Measurements from ENCODE around the gene GPC5.

Gene GPC5

DNA sequence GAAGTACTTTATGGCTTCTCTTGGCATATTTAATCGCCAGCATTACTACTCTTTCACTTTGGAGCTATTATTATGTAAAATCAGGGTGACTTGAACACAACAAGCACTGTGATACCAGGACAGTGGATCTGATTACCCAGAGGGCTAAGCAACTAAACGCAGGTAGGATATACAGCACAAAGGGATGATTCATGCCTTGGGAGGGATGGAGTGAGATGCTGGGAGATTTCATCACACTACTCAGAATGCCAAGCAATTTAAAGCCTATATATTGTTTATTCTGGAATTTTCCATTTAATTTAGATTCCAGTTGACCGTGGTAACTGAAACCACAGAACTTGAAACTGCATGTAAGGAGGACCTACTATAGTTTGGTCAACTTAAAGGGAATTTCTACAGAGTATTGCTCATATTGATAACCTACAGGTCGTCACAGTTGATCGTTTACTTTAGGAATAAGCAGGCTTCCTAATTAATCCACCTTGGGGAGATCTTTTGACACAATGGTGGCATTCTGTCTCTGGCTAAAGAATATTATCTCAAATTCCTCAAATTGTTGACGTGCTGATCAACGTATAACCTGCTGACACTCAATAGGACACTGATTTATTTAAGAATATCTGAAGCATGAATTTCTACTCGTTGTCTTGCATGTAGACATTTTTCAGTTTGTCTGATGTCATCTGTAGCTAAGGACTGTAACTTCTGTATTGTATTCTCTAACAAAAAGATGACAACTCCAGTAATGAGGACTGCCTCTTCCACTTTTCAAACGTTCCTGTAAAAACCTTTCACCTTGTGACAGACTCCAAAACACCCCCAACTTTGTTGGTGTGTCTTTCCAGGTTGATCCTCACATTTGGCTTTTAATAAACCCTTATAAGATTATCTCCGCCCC, 254.2 kb downstream of the GPC5 start:
- H3K4me3 ChIP-seq (ENCODE audit: low read depth, low read length), result no peak overlapping the region
- TF ChIP-seq, protein P1, sequence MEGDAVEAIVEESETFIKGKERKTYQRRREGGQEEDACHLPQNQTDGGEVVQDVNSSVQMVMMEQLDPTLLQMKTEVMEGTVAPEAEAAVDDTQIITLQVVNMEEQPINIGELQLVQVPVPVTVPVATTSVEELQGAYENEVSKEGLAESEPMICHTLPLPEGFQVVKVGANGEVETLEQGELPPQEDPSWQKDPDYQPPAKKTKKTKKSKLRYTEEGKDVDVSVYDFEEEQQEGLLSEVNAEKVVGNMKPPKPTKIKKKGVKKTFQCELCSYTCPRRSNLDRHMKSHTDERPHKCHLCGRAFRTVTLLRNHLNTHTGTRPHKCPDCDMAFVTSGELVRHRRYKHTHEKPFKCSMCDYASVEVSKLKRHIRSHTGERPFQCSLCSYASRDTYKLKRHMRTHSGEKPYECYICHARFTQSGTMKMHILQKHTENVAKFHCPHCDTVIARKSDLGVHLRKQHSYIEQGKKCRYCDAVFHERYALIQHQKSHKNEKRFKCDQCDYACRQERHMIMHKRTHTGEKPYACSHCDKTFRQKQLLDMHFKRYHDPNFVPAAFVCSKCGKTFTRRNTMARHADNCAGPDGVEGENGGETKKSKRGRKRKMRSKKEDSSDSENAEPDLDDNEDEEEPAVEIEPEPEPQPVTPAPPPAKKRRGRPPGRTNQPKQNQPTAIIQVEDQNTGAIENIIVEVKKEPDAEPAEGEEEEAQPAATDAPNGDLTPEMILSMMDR (conservative IDR thresholded peaks at IDR 0.05; ENCODE audit: low read depth, low read length), result no peak
- DNase-seq (ENCODE audit: low read depth), result no peak

DNA sequence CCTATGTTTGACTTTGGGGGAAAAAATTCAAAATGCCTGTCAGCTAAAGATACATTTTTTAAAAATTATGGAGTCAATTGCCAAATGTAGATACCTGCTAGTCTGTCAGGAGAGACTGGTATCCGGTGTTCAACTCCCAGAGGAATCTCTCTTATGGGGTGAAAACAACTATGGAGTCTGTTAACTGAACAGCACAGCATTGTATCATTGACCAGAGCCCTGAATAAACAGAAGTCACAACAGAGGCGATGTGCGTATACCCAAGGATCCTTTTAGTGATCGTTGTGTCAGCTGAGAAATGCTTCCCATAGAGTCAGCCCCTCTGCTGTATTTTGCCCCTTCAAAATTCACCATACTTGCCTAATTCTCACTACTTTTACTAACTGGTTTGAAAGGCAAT, 257.3 kb downstream of the GPC5 start:
- H3K4me3 ChIP-seq (ENCODE audit: low read depth, low read length), result no peak overlapping the region
- TF ChIP-seq, protein P1 (conservative IDR thresholded peaks at IDR 0.05; ENCODE audit: low read depth, low read length), result no peak
- DNase-seq (ENCODE audit: low read depth), result no peak

DNA sequence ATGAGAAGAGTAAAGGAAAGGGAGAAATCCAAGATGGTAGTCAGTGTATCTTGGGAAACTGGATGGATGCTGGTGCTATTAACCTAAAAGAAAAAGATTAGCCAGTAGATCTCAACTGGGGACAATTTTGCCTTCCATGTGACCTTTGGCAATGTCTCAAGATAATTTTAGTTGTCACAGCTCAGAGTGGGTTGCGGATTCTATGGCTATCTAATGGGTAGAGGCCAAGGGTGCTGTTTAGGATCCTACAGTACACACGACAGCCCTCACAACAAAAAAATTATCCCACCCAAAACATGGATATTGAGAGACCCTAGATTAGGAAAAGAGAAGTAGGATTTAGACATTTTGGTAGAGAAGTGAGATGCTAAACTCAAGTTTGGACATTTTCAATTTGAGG, 258.9 kb downstream of the GPC5 start:
- no peak for DNase-seq (ENCODE audit: low read depth)
- H3K4me3 ChIP-seq (ENCODE audit: low read depth, low read length), result no peak overlapping the region
- TF ChIP-seq, protein P1 (conservative IDR thresholded peaks at IDR 0.05; ENCODE audit: low read depth, low read length), result no peak

DNA sequence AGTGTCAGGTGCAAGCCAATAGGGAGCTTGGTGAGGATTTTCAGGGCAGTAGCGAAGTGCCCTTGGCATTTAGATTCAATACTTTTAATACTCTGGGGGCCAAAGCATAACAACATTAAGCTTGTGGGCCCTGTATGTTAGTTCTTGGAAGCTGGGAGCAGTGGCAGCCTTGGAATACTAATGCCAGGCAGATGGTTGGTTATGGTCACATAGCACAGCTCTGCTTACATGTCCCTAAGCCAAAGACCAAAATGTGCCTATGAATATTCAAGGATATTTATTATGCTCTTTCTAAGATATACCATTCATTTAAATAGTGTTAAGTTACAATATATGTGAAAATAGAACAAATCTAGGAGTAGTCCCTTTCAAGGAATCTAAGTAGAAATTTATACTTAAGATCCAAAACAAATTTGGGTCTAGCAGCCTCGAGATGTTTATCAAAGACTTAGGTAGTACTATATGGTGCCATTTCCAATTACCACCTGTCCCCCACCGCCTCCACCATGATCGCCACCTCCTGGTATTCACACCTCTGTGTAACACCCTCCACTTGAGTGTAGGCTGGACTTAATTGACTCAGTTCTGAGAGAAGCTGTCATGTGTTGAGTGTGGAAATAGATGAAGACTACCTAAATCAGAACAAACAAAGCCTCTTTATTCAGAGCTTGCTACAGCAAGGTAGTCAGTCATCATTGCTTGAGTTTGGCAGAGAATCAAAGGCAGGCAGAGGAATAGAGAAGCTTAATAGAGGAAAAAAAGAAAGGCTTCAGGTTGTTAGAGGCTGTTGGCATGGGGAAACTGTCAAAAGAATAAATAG, 261.0 kb downstream of the GPC5 start:
- no peak for DNase-seq (ENCODE audit: low read depth)
- H3K4me3 ChIP-seq (ENCODE audit: low read depth, low read length), result no peak overlapping the region
- TF ChIP-seq, protein P1 (conservative IDR thresholded peaks at IDR 0.05; ENCODE audit: low read depth, low read length), result no peak

DNA sequence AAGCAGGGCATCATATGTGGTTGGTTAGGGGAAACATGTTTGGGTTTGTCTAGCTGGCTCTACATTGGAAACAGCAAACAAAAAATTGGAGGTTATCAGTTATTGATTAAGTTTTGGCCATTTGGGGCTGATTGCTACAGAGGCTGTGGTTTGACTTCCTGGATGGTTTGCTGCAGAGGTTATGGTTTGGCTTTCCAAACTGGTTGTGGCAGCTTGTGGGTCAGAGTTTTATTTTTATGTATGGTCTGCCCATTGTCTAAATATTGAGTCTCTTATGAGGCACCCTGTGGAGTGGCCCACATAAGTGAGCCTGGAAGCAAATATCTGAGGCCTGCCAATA, 261.6 kb downstream of the GPC5 start:
- DNase-seq (ENCODE audit: low read depth), result no peak
- TF ChIP-seq, protein P1 (conservative IDR thresholded peaks at IDR 0.05; ENCODE audit: low read depth, low read length), result no peak
- no peak overlapping the region for H3K4me3 ChIP-seq (ENCODE audit: low read depth, low read length)

DNA sequence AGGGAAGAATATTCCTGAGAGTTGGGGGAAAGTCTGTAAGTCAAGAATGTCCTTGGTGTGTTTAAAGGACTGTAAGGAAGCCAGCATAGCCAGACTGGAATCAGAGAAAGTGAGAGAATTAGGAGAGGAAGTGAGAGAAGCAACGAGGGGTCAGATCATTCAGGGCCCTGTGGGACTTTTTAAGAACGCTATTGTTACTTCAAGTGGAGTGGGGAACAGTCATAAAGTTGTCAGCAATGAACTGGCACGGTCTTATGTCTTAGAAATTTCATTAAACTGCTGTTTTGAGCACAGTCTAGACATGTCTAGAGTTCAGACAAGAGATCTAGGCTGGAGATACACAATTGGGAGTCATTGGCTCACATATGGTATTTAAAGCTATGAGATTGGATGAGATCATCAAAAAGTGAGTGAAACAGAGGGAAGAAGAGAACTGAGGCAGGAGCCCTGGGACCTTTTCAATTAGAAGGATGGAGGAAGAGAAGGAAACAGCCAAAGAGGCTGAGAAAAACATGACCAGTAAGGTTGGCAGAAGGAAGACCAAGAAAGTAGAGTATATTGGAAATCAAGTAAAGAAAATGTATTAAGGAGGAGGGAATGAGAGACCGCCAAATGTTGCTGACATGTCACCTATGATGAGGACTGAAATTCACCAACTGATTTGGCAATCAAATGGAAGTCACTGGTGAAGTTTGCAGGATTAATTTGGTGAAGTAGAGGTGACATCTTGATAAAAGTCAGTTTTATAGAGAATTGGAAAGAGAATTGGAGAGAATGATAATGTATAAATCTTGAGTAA, 263.5 kb downstream of the GPC5 start:
- DNase-seq (ENCODE audit: low read depth), result no peak
- H3K4me3 ChIP-seq (ENCODE audit: low read depth, low read length), result no peak overlapping the region
- TF ChIP-seq, protein P1 (conservative IDR thresholded peaks at IDR 0.05; ENCODE audit: low read depth, low read length), result no peak

Measured in choroid plexus epithelial cell (primary cell).